Measurements from ENCODE around the gene TRAPPC6A.

The TRAPPC6A gene

GRCh38 chr19:45138303-45138751, 39.7 kb downstream of the TRAPPC6A start:
- no peak for DNase-seq (ENCODE audit: low read depth, low spot score)
- in situ Hi-C loops (cut with HindIII; ENCODE audit: low sequenced_read_pairs): no loop called here
- no peak for TF ChIP-seq CTCF (IDR thresholded peaks at IDR 0.05; ENCODE audit: low read depth, low read length)
- H3K4me3 ChIP-seq (ENCODE audit: low read depth, low read length): no peak overlapping the region

DNA sequence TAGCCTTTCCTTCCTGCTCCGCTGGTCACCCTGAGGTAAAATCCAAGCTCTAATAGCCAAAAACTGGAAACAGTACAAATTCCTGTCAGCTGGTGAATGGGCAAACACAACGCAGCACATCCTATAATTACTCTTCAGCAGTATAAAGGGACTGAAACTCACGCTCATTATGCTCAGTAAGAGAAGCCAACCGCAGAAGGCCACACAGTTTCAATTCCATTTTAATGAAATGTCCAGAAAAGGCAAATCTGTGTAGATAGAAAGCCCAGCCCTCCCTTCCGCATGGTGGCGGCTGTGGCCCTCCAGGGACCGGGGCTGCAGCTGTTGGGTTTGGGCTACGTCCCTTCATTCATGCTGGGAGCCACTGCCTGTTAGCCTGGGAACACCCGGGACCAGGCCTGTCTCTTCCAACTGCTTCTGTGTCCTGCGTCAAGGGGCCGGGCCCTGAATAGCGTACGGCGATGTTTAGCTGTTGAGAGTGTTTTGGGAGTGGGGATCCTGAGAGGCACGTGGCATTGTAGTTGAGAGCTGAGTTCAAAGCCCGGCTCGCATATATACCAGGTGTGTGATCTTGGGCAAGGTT, 40.8 kb downstream of the TRAPPC6A start:
- DNase-seq (ENCODE audit: low read depth, low spot score): peak; percentile 31

GRCh38 chr19:45136507-45137178, 41.4 kb downstream of the TRAPPC6A start:
- TF ChIP-seq CTCF (IDR thresholded peaks at IDR 0.05; ENCODE audit: low read depth, low read length): no peak
- no peak overlapping the region for H3K4me3 ChIP-seq (ENCODE audit: low read depth, low read length)
- DNase-seq (ENCODE audit: low read depth, low spot score): no peak
- in situ Hi-C loops (cut with HindIII; ENCODE audit: low sequenced_read_pairs): no loop called here

More for the DNA sequence above, 40.8 kb downstream of the TRAPPC6A start:
- H3K4me3 ChIP-seq (ENCODE audit: low read depth, low read length): no peak overlapping the region
- no peak for TF ChIP-seq CTCF (IDR thresholded peaks at IDR 0.05; ENCODE audit: low read depth, low read length)
- in situ Hi-C loops (cut with HindIII; ENCODE audit: low sequenced_read_pairs): no loop called here

GRCh38 chr19:45135176-45135885, 42.7 kb downstream of the TRAPPC6A start:
- DNase-seq (ENCODE audit: low read depth, low spot score): no peak
- TF ChIP-seq CTCF (IDR thresholded peaks at IDR 0.05; ENCODE audit: low read depth, low read length): no peak
- no peak overlapping the region for H3K4me3 ChIP-seq (ENCODE audit: low read depth, low read length)
- in situ Hi-C loops (cut with HindIII; ENCODE audit: low sequenced_read_pairs): no loop called here

- in situ Hi-C loops (cut with HindIII; ENCODE audit: low sequenced_read_pairs): no loop called here
- TF ChIP-seq CTCF (IDR thresholded peaks at IDR 0.05; ENCODE audit: low read depth, low read length): no peak
- H3K4me3 ChIP-seq (ENCODE audit: low read depth, low read length): no peak overlapping the region
- DNase-seq (ENCODE audit: low read depth, low spot score): no peak
These were observed 44.4 kb downstream of the TRAPPC6A start for GRCh38 chr19:45133661-45134060.

GRCh38 chr19:45130888-45131615, 47.0 kb downstream of the TRAPPC6A start:
- in situ Hi-C loops (cut with HindIII; ENCODE audit: low sequenced_read_pairs): no loop called here
- DNase-seq (ENCODE audit: low read depth, low spot score): peak; percentile 14

More at GRCh38 chr19:45130888-45131615, 47.0 kb downstream of the TRAPPC6A start:
- TF ChIP-seq CTCF (IDR thresholded peaks at IDR 0.05; ENCODE audit: low read depth, low read length): peak; percentile 29
- no peak overlapping the region for H3K4me3 ChIP-seq (ENCODE audit: low read depth, low read length)

Data from astrocyte of the spinal cord (primary cell).